HepG2 (cell line): ENCODE measurements around the gene TAGLN. TPM values are rescaled to one million over a fixed set of nuclear protein-coding genes. Genes with fewer than 3 reads are reported as not detected.

ENCODE experiments used
- ATF6 ChIP-seq: sonication (generic); formaldehyde crosslinking; conservative IDR thresholded peaks from 2 replicates; pipeline ENCODE4 v1.4.0; 2020; ENCODE audit warnings: missing genetic modification reagents
- CBFB ChIP-seq: sonication (generic); formaldehyde crosslinking; IDR thresholded peaks from 2 replicates; pipeline ENCODE4 v1.4.0; 2020; ENCODE audit warnings: missing genetic modification reagents
- FOXJ3 ChIP-seq: sonication (generic); formaldehyde crosslinking; IDR thresholded peaks from 2 replicates; pipeline ENCODE4 v1.4.0; 2020; ENCODE audit warnings: missing genetic modification reagents, mild to moderate bottlenecking, borderline replicate concordance
- HNRNPH1 ChIP-seq: fragments of 200-400 bp; formaldehyde crosslinking; optimal IDR thresholded peaks from 2 replicates; pipeline ENCODE3; 2017; ENCODE audit warnings: mild to moderate bottlenecking, low read depth, low read length
- HNRNPLL ChIP-seq: fragments of 200-400 bp; formaldehyde crosslinking; IDR thresholded peaks from 2 replicates; pipeline ENCODE4 v1.6.1; 2017; ENCODE audit warnings: mild to moderate bottlenecking, low read depth, low read length; ENCODE audit not compliant: poor library complexity, severe bottlenecking
- JDP2 ChIP-seq: sonication (generic); formaldehyde crosslinking; IDR thresholded peaks from 2 replicates; pipeline ENCODE4 v1.8.1; 2022; ENCODE audit warnings: missing genetic modification reagents, borderline replicate concordance
- JUN ChIP-seq: sonication (generic); formaldehyde crosslinking; IDR thresholded peaks from 2 replicates; pipeline ENCODE4 v1.4.0; 2020; ENCODE audit warnings: mild to moderate bottlenecking, missing genetic modification reagents
- JUND ChIP-seq: sonication (generic); formaldehyde crosslinking; IDR thresholded peaks from 2 replicates; pipeline ENCODE4 v1.8.0; 2022; ENCODE audit warnings: mild to moderate bottlenecking, missing genetic modification reagents
- MED8 ChIP-seq: sonication (generic); formaldehyde crosslinking; IDR thresholded peaks from 2 replicates; pipeline ENCODE4 v1.8.1; 2023; ENCODE audit warnings: mild to moderate bottlenecking, missing genetic modification reagents; ENCODE audit not compliant: insufficient replicate concordance
- MTA1 ChIP-seq: sonication (generic); formaldehyde crosslinking; IDR thresholded peaks from 2 replicates; pipeline ENCODE4 v1.4.0; 2020; ENCODE audit warnings: missing genetic modification reagents, mild to moderate bottlenecking, borderline replicate concordance
- PCBP1 ChIP-seq: fragments of 200-400 bp; formaldehyde crosslinking; IDR thresholded peaks from 2 replicates; pipeline ENCODE4 v1.6.1; 2017; ENCODE audit warnings: mild to moderate bottlenecking, low read depth, low read length, borderline replicate concordance
- PRMT3 ChIP-seq: sonication (generic); formaldehyde crosslinking; IDR thresholded peaks from 2 replicates; pipeline ENCODE4 v1.8.1; 2022; ENCODE audit warnings: low read depth, mild to moderate bottlenecking, moderate library complexity, missing genetic modification reagents, borderline replicate concordance
- SAFB2 ChIP-seq: sonication (generic); formaldehyde crosslinking; IDR thresholded peaks from 2 replicates; pipeline ENCODE4 v1.5.1; 2020; ENCODE audit warnings: missing genetic modification reagents, low read depth, mild to moderate bottlenecking, borderline replicate concordance
- SNAPC5 ChIP-seq: sonication (generic); formaldehyde crosslinking; IDR thresholded peaks from 2 replicates; pipeline ENCODE4 v1.8.1; 2023; ENCODE audit warnings: mild to moderate bottlenecking, missing genetic modification reagents, borderline replicate concordance
- ZNF10 ChIP-seq: sonication (generic); formaldehyde crosslinking; IDR thresholded peaks from 2 replicates; pipeline ENCODE4 v1.4.0; 2020; ENCODE audit warnings: mild to moderate bottlenecking, low read depth, missing genetic modification reagents, borderline replicate concordance
- ZNF121 ChIP-seq: sonication (generic); formaldehyde crosslinking; IDR thresholded peaks from 2 replicates; pipeline ENCODE4 v1.5.0; 2020; ENCODE audit warnings: mild to moderate bottlenecking, missing genetic modification reagents
- ZNF160 ChIP-seq: sonication (generic); formaldehyde crosslinking; IDR thresholded peaks from 2 replicates; pipeline ENCODE4 v1.8.0; 2022; ENCODE audit warnings: mild to moderate bottlenecking, inconsistent platforms, missing genetic modification reagents
- ZNF17 ChIP-seq: sonication (generic); formaldehyde crosslinking; IDR thresholded peaks from 2 replicates; pipeline ENCODE4 v1.5.0; 2020; ENCODE audit warnings: mild to moderate bottlenecking, missing genetic modification reagents
- ZNF225 ChIP-seq: sonication (generic); formaldehyde crosslinking; IDR thresholded peaks from 2 replicates; pipeline ENCODE4 v1.4.0; 2020; ENCODE audit warnings: mild to moderate bottlenecking, missing genetic modification reagents
- ZNF652 ChIP-seq: IDR thresholded peaks from 2 replicates; pipeline ENCODE4 v1.6.1; 2016; ENCODE audit warnings: low read depth, borderline replicate concordance
- ZNF710 ChIP-seq: sonication (generic); formaldehyde crosslinking; IDR thresholded peaks from 2 replicates; pipeline ENCODE4 v1.5.0; 2020; ENCODE audit warnings: mild to moderate bottlenecking, missing genetic modification reagents, borderline replicate concordance
- ZXDC ChIP-seq: sonication (generic); formaldehyde crosslinking; IDR thresholded peaks from 2 replicates; pipeline ENCODE4 v1.5.0; 2020; ENCODE audit warnings: mild to moderate bottlenecking, missing genetic modification reagents
- polyA plus RNA-seq, 8 experiments: library from polyadenylated mRNA; depleted of rRNA in 3 of 8; stranded (reverse) in 7 of 8; unstranded in 1 of 8; fragments of >200 nt; fragmentation: Illumina TruSeq in 4 of 8; extraction: Trizol in 4 of 8; gene quantifications; 2 replicates each; pipeline versions ENCODE4 v1.2.1 to v1.2.3, GENCODE V29; 2011 to 2016; ENCODE audit warnings: low read depth in 4 of 8, missing spikeins in 1 of 8, mixed read lengths in 1 of 8; ENCODE audit not compliant: insufficient read depth in 1 of 8
- total RNA-seq, 5 experiments: library from RNA; depleted of rRNA; stranded (reverse); fragments of >200 nt; fragmentation: Illumina TruSeq; extraction: Trizol; gene quantifications; 2 replicates each; pipeline ENCODE4 v1.2.3, GENCODE V29; 2016; ENCODE audit warnings: low read depth in 1 of 5

Gene TAGLN
- total and polyA plus RNA-seq, 2 of the 13 experiments (the other 11 are each of a cell fraction or from before 2014, with no cell fraction given) = 12.6 to 75.4 TPM

GRCh38 chr11:117178210-117179034 is 20.7 kb upstream of the TAGLN start, which contains the start of gene SIDT2 (continued):
- TF ChIP-seq HNRNPH1 (no peak), ZNF17 (no peak), CBFB (CRISPR knock-in tag) (0 out of 2 replicates have a peak, but pooled peaks have one; percentile 16), JUND (CRISPR knock-in tag) (no peak), SAFB2 (CRISPR knock-in tag) (no peak), ATF6 (CRISPR knock-in tag) (no peak), ZNF652 (no peak), ZXDC (no peak), JUN (CRISPR knock-in tag) (no peak), ZNF710 (CRISPR knock-in tag) (no peak), ZNF160 (no peak; the same call in 1 of the 2 replicates), MTA1 (no peak), ZNF225 (CRISPR knock-in tag) (no peak), SNAPC5 (CRISPR knock-in tag) (no peak), HNRNPLL (no peak), JDP2 (no peak), ZNF121 (CRISPR knock-in tag) (no peak), FOXJ3 (CRISPR knock-in tag) (no peak), MED8 (CRISPR knock-in tag) (no peak), ZNF10 (no peak), PCBP1 (no peak), PRMT3 (CRISPR knock-in tag) (no peak)
